Tibial nerve (tissue), 4 donors: ENCODE measurements around the gene RDH8. TPM values are rescaled to one million over a fixed set of nuclear protein-coding genes. Genes with fewer than 3 reads are reported as not detected.

Source experiments
- DNase-seq, 2 donors: peaks; one replicate each; pipeline ENCODE4 v3.0.0-alpha.2; 2019; ENCODE audit warnings: low spot score in 2 of 2
- H3K27ac ChIP-seq, 4 donors: fragments of 200-600 bp; sonication (generic) in 3 of 4; one replicate each; pipeline ENCODE4 v1.5.1; 2017 to 2019; ENCODE audit warnings: mild to moderate bottlenecking in 1 of 4
- H3K27me3 ChIP-seq, 2 donors: fragments of 200-600 bp; sonication (generic) in 1 of 2; one replicate each; pipeline versions ENCODE4 v1.5.1 to v1.6.0; 2017 to 2019
- H3K36me3 ChIP-seq, 3 donors: fragments of 200-600 bp; sonication (generic); one replicate each; pipeline ENCODE4 v1.5.1; 2018 to 2019
- H3K4me1 ChIP-seq, 4 donors: fragments of 200-600 bp; sonication (generic) in 3 of 4; one replicate each; pipeline ENCODE4 v1.5.1; 2017 to 2019
- H3K4me3 ChIP-seq, 4 donors: fragments of 200-600 bp; sonication (generic) in 3 of 4; one replicate each; pipeline ENCODE4 v1.5.1; 2017 to 2019; ENCODE audit warnings: mild to moderate bottlenecking in 1 of 4, moderate library complexity in 1 of 4
- H3K9me3 ChIP-seq, 4 donors: fragments of 200-600 bp; sonication (generic) in 3 of 4; one replicate each; pipeline ENCODE4 v1.5.1; 2017 to 2019
- CTCF ChIP-seq, 5 experiments: fragments of 200-600 bp in 3 of 5; fragments of 450-650 bp in 2 of 5; sonication (generic) in 3 of 5; IDR thresholded peaks; one replicate each; pipeline ENCODE4 v1.5.1; 2016 to 2019; ENCODE audit warnings: antibody characterized with exemption in 5 of 5, mild to moderate bottlenecking in 3 of 5, moderate library complexity in 2 of 5
- EP300 ChIP-seq, 2 donors: sonication (generic); formaldehyde crosslinking; IDR thresholded peaks; one replicate each; pipeline ENCODE4 v1.6.1; 2017; ENCODE audit warnings: antibody characterized with exemption in 2 of 2, mild to moderate bottlenecking in 1 of 2
- POLR2A ChIP-seq, 2 donors: fragments of 450-650 bp; IDR thresholded peaks; one replicate each; pipeline ENCODE4 v1.6.1; 2017; ENCODE audit warnings: antibody characterized with exemption in 2 of 2, mild to moderate bottlenecking in 2 of 2, moderate library complexity in 2 of 2
- WGBS, 2 donors: methylation state at CpG; one replicate each; pipeline ENCODE4 v1.1.5; 2018; 5-methylcytosine and 5-hydroxymethylcytosine counted together
- total RNA-seq, 4 donors: library from RNA; depleted of rRNA; stranded (reverse); fragments of >200 nt; gene quantifications; one replicate each; pipeline ENCODE4 v1.1.0, GENCODE V29; 2016

The RDH8 gene
- total RNA-seq, 4 donors from 2014 or later, result not detected

GRCh38 chr19:9995084-9995483 is 18.2 kb upstream of the RDH8 start:
- DNase-seq, result no peak
- no peaks in the 10 kb centered on the region for H3K27me3 ChIP-seq
- TF ChIP-seq EP300 (IDR thresholded peaks at IDR 0.05) (no peak), POLR2A (IDR thresholded peaks at IDR 0.05) (no peak), CTCF (IDR thresholded peaks at IDR 0.05) (no peak)

GRCh38 chr19:9995999-9996398 is 17.3 kb upstream of the RDH8 start:
- no peak for TF ChIP-seq CTCF (IDR thresholded peaks at IDR 0.05)
- H3K36me3 ChIP-seq, result peaks cover 2 to 77% (median 3%) of the 10 kb centered on the region in 3 donors

More at GRCh38 chr19:9995084-9995483, 18.2 kb upstream of the RDH8 start:
- Histone ChIP-seq H3K27ac (no peak overlapping the region), H3K4me1 (no peaks in the 10 kb centered on the region), H3K4me3 (no peak overlapping the region), H3K9me3 (no peaks in the 10 kb centered on the region), H3K36me3 (peaks cover 2 to 84% (median 6%) of the 10 kb centered on the region in 3 donors)
- WGBS, 2 donors, result 72 to 81% methylated on average over 8 of the region's 8 CpGs

GRCh38 chr19:9996541-9996940 is 16.7 kb upstream of the RDH8 start:
- H3K36me3 ChIP-seq, result peaks cover 0 to 74% (median 2%) of the 10 kb centered on the region in 3 donors
- DNase-seq, result no peak
- no peak overlapping the region for H3K4me3 ChIP-seq
- no peaks in the 10 kb centered on the region for H3K27me3 ChIP-seq
- no peak overlapping the region for H3K27ac ChIP-seq
- TF ChIP-seq POLR2A (IDR thresholded peaks at IDR 0.05), result no peak
- TF ChIP-seq CTCF (IDR thresholded peaks at IDR 0.05), result no peak
- no peak for TF ChIP-seq EP300 (IDR thresholded peaks at IDR 0.05)
- peaks cover 0 to 11% (median 0%) of the 10 kb centered on the region in 4 donors for H3K4me1 ChIP-seq
- WGBS, 2 donors, result 53 to 58% methylated on average over 5 of the region's 5 CpGs
- H3K9me3 ChIP-seq, result no peaks in the 10 kb centered on the region

More at GRCh38 chr19:9995999-9996398, 17.3 kb upstream of the RDH8 start:
- Histone ChIP-seq H3K9me3 (no peaks in the 10 kb centered on the region), H3K4me1 (peaks cover 0 to 6% (median 0%) of the 10 kb centered on the region in 4 donors), H3K4me3 (no peak overlapping the region), H3K27ac (no peak overlapping the region), H3K27me3 (no peaks in the 10 kb centered on the region)
- WGBS, 2 donors, result 68% methylated on average over 7 of the region's 7 CpGs
- DNase-seq, result no peak

- DNase-seq, result peak; percentile 61 to 82
- Histone ChIP-seq H3K4me3 (no peak overlapping the region), H3K4me1 (peaks cover 0 to 32% (median 4%) of the 10 kb centered on the region in 4 donors), H3K27ac (peak overlapping the region in 1 of 4 donors; percentile 58), H3K9me3 (no peaks in the 10 kb centered on the region), H3K36me3 (peaks cover 0 to 72% (median 0%) of the 10 kb centered on the region in 3 donors), H3K27me3 (no peaks in the 10 kb centered on the region)
- no peak for TF ChIP-seq POLR2A (IDR thresholded peaks at IDR 0.05)
- no peak for TF ChIP-seq EP300 (IDR thresholded peaks at IDR 0.05)
- TF ChIP-seq CTCF (IDR thresholded peaks at IDR 0.05), result peak; percentile 44 to 77 (median 62)
- 19 to 22% methylated on average over 16 of the region's 16 CpGs for WGBS, 2 donors
These were observed 13.0 kb upstream of the RDH8 start for GRCh38 chr19:10000171-10000826.

GRCh38 chr19:10001899-10002298 is 11.4 kb upstream of the RDH8 start:
- 23 to 36% methylated on average over 6 of the region's 6 CpGs for WGBS, 2 donors
- Histone ChIP-seq H3K36me3 (peaks cover 0 to 60% (median 0%) of the 10 kb centered on the region in 3 donors), H3K4me3 (no peak overlapping the region), H3K4me1 (peaks cover 0 to 48% (median 13%) of the 10 kb centered on the region in 4 donors), H3K9me3 (no peaks in the 10 kb centered on the region), H3K27me3 (no peaks in the 10 kb centered on the region), H3K27ac (peak overlapping the region in 2 of 4 donors; percentile 43 to 53)
- DNase-seq, result no peak
- TF ChIP-seq POLR2A (IDR thresholded peaks at IDR 0.05) (no peak), CTCF (IDR thresholded peaks at IDR 0.05) (peak; percentile 16 to 45 (median 37)), EP300 (IDR thresholded peaks at IDR 0.05) (peak in 1 of 2 donors; percentile 21)
